Prostate gland (tissue), 2 donors: ENCODE measurements around the gene RAB37.

Source experiments
- POLR2A ChIP-seq: fragments of 450-650 bp; IDR thresholded peaks from one replicate; pipeline ENCODE4 v1.6.1; 2016; ENCODE audit warnings: antibody characterized with exemption, mild to moderate bottlenecking
- POLR2AphosphoS5 ChIP-seq: sonication (generic); formaldehyde crosslinking; IDR thresholded peaks from one replicate; pipeline ENCODE4 v1.6.1; 2017; ENCODE audit warnings: antibody characterized with exemption
- TF ChIP-seq, protein P1 (sequence below), 4 experiments: fragments of 200-600 bp in 2 of 4; fragments of 450-650 bp in 2 of 4; sonication (generic) in 2 of 4; IDR thresholded peaks; 1 replicate in 3 of 4; 2 replicates in 1 of 4; pipeline ENCODE4 v1.5.1; 2016 to 2019; ENCODE audit warnings: antibody characterized with exemption in 4 of 4, mild to moderate bottlenecking in 2 of 4, moderate library complexity in 2 of 4

DNA sequence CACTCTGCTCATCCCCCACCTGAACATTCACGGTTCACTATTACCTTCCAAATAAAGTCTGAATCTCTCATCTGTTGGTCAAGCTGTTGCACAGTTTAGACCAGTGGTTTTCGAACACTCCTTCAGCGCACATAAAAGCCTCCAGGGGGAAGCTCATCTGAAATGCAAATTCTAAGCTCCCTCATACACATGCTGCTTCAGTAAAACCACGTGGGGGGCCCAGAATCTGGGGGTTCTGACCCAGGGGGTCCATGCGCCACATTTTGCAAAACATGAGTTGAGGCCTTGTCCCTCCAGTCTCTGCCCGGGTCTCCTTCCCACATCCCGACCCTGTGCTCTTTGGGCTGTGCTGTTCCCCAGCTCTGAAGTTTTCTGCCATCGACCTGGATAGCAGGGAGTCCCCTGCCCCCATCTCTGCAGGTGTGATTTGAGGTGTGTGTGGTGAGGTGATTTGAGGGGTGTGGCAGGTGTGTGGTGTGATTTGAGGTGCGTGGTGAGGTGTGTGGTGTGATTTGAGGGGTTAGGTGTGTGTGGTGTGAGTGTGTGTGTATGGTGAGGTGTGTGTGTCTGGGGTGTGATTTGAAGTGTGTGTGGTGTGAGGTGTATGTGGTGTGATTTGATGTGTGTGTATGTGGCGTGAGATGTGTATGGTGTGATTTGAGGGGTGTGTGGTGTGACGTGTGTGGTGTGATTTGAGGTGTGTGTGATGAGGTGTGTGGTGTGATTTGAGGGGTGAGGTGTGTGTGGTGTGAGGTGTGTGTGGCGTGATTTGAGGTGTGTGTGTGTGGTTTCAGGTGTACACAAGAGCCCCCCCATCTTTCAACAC is 4.8 kb upstream of the RAB37 start:
- TF ChIP-seq, protein P1, sequence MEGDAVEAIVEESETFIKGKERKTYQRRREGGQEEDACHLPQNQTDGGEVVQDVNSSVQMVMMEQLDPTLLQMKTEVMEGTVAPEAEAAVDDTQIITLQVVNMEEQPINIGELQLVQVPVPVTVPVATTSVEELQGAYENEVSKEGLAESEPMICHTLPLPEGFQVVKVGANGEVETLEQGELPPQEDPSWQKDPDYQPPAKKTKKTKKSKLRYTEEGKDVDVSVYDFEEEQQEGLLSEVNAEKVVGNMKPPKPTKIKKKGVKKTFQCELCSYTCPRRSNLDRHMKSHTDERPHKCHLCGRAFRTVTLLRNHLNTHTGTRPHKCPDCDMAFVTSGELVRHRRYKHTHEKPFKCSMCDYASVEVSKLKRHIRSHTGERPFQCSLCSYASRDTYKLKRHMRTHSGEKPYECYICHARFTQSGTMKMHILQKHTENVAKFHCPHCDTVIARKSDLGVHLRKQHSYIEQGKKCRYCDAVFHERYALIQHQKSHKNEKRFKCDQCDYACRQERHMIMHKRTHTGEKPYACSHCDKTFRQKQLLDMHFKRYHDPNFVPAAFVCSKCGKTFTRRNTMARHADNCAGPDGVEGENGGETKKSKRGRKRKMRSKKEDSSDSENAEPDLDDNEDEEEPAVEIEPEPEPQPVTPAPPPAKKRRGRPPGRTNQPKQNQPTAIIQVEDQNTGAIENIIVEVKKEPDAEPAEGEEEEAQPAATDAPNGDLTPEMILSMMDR (IDR thresholded peaks at IDR 0.05) = no peak
- TF ChIP-seq POLR2AphosphoS5 = no peak
- TF ChIP-seq POLR2A = no peak
